ENCODE data around the gene ST14.
A peak's percentile ranks its signal among the peaks of the same experiment; 100 is the strongest.
"Not testable (repeated sequence)": the region's sequence is repeated elsewhere in the genome, so short reads cannot be mapped to it uniquely, and the experiment has no call there.

ST14 gene

GRCh38 chr11:130211144-130211543 lies 51.6 kb downstream of the ST14 start:
- DNase-seq = peak in 1 of 2 donors; percentile 5

DNA sequence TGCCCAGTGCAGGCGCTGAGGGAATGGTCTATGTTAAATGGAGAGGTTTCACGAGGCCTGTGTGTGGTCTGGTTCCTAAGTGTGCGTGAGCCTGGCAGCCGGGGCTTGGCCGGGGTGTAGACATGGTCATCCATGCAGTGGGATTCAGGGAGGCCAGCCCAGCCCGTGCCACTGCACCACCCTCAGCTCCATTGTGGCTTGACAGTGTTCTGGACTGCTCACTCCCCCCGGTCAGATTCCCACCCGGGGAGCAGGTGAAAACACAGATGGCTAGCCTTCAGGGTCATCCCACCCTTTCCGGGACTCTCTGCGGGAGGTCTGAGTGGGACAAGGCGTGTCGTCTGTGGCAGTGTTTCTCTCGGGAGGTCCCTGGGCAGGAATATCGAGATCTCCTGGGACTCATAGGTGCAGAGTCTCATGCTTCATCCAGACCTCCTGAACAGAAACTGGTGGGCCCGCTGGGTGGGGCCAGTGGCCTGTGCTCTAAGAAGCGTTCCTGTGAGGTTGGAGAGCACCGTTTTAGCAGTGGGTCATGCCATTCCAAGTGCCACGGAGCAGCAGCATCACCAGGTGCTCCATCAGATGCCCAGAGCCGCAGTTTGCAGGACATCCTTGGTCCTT lies 52.3 kb downstream of the ST14 start:
- DNase-seq = peak in 1 of 2 donors; percentile 13

DNA sequence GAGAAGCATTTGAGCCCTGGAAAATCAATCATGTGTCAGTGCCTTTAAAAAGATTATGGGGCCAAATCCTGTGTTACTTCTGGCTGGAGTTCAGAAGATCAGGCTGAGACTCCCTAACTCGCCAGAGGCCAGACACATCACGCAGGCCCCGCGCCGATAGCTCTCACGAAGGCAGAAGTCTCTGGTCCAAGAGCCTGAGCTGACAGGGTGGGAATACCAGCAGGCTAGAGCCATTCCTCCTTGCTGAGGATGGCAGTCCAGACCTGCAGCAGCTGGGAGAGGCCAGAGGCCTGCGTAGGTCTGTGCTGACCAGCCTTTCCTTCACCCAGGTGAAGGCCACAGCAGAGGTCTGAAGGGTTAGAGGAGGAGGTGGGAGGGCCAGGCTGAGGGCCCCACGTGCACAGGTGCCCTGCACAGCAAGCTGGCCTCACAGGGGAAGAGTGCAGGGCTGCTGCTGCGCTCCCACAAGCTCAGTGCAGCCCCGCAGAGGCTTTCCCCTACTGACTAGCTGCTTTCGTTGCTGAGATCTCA lies 52.9 kb downstream of the ST14 start:
- peak in 1 of 2 donors; percentile 11 for DNase-seq

DNA sequence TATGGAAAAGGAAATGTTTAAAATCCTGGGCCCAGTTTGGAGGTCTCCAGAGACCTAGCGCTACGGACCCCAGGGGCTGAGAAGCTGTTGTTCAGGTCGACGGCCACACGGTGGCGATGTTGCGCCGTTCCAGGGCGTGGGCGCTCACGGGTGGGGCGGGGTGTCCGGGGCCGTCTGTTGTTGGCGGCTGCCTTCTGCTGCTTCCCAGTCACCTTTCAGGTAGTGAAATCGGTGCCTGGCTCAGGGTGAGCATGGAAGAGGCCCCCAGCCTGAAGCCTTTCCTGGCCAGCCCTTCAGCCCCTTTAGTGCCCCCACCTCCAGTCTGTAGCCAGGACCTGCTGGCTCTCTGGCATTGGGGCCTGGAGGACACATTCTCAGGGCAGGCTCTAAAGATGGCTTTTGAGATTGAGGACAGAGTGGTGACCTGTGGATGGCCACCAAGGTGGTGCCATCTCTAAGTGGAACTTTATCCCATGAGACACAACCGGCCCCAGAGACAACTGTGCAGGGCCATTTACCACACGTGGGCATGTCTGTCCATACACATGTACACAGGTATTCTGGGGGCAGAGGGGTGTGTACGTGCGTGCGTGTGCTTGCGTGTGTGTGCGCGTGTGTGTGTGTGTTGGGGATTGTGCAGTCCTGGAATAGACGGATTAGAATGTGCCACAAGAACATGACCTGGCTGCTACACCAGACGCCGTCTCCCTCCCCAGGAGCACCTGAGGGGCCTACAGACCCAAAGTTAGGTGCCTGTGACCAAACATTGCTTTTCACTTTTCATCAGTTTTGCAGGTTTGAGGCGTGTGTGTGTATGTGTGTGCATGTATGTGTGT lies 53.8 kb downstream of the ST14 start:
- peak; percentile 77 to 80 for DNase-seq

DNA sequence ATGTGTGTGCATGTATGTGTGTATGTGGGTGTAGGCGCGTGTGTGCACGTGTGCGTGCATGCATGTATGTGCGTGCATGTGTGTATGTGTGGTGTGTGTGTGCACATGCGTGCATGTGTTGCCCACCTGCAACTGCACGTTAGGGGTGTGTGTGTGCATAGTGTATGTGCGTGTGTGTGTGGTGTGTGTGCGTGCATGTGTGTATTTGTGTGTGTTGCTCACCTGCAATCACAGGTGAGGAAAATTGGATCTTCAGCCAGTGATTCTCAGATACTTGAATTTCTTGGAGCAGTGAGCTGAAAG lies 54.3 kb downstream of the ST14 start:
- peak in 1 of 2 donors; percentile 5 for DNase-seq

- peak in 1 of 2 donors; percentile 10 for DNase-seq
Measured at GRCh38 chr11:130214861-130215530, 55.4 kb downstream of the ST14 start.

DNA sequence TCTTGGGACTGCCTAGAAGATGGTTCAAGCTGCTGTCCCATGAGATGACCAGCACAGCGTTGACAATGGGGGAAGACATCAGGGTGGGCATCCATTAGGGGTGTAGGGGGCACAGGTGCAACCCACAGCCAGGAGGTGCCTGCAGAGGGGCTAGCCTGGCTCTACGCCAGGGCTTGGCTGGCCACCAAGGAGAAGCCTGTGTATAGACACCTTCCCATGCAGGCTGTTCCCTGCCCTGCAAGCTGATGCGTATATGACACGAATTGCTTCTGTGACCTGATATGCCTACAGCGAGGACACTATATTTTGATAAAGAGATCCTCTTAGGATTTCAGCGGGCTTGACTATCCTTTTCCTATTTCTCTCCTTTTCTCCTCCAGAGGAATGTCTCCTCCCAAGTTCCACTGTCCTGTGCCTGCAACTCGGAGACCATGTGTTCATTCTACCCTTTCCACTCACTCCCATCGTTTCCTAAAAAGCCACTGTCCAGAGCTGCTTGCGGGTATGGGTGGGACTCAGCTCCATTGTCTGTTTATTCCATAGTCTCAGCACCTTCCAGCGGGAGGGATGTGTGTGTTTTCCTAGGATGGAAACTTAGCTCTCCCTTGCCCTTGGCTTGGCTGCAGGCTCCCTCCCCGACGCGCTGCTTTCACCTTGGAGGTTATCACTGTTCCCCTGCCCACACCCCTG lies 56.1 kb downstream of the ST14 start:
- no peak for DNase-seq

DNA sequence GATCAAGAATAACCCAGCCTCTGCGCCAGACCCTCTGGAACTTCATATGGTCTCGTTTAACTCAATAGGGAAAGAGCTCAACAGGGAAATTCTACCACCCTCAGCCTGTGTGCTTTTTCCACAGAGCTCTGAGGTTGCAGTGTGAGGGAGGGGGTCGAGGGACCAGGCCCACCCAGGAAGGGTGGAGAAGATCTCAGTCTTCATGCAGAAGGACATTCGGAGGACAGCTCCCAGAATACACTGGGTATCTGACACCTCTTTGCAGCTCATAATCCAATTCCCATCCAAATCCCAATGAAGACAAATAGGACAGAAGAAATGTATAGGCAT lies 56.6 kb downstream of the ST14 start:
- no peak for DNase-seq

- peak in 1 of 2 donors; percentile 6 for DNase-seq
Measured at GRCh38 chr11:130216591-130217132, 57.1 kb downstream of the ST14 start.

DNA sequence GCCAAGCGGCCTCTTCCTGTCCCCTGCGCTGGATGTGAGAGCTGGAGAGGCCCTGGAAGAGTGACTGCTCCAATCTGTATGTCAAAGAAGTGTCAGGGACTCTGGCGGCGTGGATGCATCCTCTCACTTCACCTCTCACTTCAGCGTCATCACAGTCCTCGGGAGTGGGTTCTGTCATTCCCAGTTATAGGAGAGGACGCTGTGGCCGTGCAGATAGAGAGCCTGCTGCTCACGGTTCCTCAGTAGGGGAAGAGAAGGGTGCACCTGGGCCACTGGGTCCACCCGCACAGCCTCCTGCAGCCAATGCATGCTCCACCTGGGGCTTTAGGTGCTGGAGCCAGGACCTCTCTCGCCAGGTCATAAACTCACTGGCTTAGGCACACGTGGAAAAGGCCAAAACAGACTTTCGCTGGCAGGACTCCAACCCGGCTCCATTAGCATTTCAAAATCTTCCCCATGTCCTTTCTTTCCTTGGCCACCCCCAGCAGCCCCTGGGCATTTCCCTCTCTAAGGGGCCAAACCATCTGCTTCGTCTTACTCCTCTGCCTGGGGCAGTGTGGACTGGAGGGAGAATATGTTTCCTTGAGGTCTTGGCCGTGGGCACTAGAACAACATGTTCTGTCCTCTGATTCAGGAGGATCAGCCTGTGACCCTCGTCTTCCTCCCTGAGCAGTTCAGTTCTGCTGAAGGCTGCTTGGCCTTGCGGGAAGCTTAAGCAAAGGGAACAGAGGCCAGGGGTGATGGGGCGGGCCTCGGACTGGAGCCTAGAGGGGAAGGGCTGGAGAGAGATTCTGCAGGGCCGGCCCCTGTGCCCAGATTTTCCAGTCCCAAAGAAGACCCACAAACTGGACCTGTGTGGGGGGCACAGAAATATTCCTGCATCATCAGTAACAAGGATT lies 57.8 kb downstream of the ST14 start:
- DNase-seq = peak in 1 of 2 donors; percentile 9

DNA sequence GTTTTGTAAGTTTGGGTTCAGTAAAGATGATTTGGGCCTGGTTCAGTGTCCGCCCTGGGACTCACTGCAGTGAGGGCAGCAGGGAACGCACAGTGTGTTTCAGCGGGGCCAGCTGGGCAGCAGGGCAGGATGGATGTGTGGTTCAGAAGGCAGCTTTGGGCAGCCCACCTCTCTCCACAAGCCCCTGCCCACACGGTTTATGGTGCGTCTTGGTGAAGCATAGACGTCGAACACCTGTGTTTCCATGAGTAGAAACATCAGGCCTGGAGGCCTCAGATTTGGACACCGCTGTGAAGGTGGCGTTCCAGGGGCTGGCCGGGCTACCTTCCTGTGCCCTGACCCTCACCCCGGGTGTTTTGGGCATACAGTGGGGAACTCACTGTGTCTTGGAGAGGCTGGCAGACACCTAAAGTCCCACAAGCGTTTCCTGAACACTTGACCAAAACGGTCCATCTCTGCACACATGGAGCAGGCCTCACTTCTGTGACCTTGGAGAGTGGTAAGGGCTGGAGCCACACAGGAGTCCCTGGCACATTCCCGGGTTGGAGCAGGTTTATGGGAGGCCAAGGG lies 59.0 kb downstream of the ST14 start:
- peak in 1 of 2 donors; percentile 12 for DNase-seq

GRCh38 chr11:130219148-130219547 lies 59.6 kb downstream of the ST14 start:
- no peak for DNase-seq

DNA sequence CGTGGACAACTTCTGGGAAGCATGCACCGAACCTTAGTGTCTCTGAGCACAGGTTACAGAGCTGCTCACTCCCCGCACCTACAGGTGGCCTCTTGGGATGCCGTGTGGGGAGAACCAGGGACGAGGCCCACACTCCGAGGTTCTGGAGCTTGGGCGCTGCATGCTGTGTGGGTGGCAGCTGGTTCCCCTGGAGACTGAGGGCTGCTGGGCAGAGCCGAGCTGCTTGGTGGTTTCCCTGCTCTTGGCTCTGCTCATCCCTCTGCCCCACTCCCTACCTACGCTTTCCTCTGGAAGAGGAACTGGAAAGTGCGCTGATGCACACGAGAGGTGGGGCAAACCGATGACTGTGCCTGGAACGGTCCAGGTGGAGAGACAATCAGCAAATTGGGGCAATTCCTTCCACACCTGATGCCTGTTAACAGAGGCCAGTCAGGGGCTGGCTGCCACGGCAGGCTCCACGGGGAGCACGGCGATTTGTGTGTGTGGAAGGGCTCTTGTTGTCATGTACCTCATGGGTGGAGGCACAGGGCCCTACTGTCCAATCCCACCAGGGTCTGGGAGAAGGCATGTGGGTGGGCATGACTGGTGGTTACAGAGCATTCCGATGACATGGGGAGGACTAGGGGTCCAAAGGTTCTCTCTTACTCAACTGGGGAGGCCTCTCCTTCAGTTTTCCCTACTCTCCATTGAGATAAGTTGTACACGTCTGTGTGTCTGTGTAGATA lies 60.9 kb downstream of the ST14 start:
- peak in 1 of 2 donors; percentile 12 for DNase-seq

- no peak for DNase-seq
Measured at GRCh38 chr11:130223291-130223971, 63.8 kb downstream of the ST14 start.

DNA sequence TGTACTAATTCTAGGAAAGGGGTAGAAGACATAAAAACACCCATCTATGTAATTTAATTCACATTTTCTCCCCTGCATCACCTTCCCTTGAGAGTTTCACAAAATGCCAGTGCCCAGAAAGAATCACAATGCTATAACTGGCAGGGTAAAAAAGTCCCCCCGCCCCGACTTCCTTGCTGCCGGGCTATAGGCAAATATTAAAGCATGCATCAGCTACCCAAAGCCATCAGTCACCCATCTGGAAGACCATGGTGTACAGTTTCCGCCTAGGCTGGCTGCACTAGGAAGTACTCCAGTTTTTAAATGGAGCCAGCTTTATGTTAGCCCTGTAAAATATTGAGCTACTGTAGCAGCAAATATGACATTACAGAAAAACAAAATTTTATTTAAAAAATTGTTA lies 67.8 kb downstream of the ST14 start:
- no peak for DNase-seq

DNA sequence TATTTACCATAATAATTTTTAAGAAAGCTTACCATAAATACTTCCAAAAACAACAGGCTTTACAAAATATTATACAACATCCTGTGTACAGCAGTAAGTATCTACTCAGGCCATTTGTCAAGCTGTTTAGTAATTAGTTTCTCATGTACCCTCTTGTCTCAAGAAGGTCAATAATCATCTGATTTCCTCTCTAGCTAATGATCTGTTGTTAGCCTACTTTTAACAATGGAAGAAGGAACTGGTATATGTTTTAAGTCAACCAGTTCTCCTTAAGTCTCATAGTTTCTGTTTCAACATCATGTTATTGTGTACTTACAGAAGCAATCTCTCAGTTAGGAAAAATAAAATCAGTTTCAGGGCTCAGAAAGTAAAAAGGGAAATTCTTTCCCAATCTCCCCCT lies 73.9 kb downstream of the ST14 start:
- not testable (repeated sequence) for DNase-seq

- not testable (repeated sequence) for DNase-seq
Measured at GRCh38 chr11:130233888-130234287, 74.3 kb downstream of the ST14 start.

DNA sequence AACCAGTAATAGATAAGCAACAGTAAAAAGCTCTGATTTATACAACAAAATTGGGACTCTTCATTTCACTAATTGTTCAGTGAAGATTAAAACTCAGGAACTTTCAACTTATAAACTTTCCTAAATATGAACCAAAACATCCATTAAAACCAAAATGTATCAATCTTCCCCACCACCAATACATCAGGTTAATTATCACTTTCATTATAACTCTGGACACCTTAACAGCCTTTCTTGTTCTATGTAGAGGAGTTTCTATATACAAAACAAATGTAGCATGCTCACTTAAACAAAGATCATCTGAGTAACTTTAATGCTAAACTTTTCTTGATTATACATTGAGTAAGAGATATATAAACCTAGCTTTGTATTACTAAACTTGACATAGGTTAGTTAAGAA lies 74.7 kb downstream of the ST14 start:
- no peak for DNase-seq

GRCh38 chr11:130237282-130238006 lies 77.9 kb downstream of the ST14 start:
- no peak for DNase-seq

Data from stimulated activated CD4-positive, alpha-beta T cell treated with anti-CD3 and anti-CD28 coated beads, Interleukin-2, amount 100 ng/mL, for 24 hours (primary cell).